Stimulated activated CD4-positive, alpha-beta T cell treated with anti-CD3 and anti-CD28 coated beads, Interleukin-2, amount 100 ng/mL, for 24 hours (primary cell): ENCODE results near the gene STX2.
"Not testable (repeated sequence)": the region's sequence is repeated elsewhere in the genome, so short reads cannot be mapped to it uniquely, and the experiment has no call there.

ENCODE experiments used
- DNase-seq, 2 donors: peaks; one replicate each; pipeline ENCODE4 v3.0.0-alpha.2; 2020

Gene STX2

GRCh38 chr12:130795906-130796305, 43.1 kb downstream of the STX2 start:
- no peak for DNase-seq

- DNase-seq: no peak
Measured at GRCh38 chr12:130793554-130793849, 45.5 kb downstream of the STX2 start.

- DNase-seq: no peak
Measured at GRCh38 chr12:130792821-130793553, 46.1 kb downstream of the STX2 start.

- no peak for DNase-seq
Measured at GRCh38 chr12:130791629-130792028, 47.4 kb downstream of the STX2 start.

GRCh38 chr12:130788515-130788914, 50.5 kb downstream of the STX2 start:
- no peak for DNase-seq

GRCh38 chr12:130787445-130788410, 51.3 kb downstream of the STX2 start:
- no peak for DNase-seq

GRCh38 chr12:130787041-130787440, 52.0 kb downstream of the STX2 start:
- DNase-seq: no peak

GRCh38 chr12:130783110-130783715, 55.8 kb downstream of the STX2 start:
- DNase-seq: no peak

GRCh38 chr12:130782245-130782644, 56.8 kb downstream of the STX2 start:
- not testable (repeated sequence) for DNase-seq

- DNase-seq: no peak
Measured at GRCh38 chr12:130780880-130781575, 58.0 kb downstream of the STX2 start.

- DNase-seq: no peak
Measured at GRCh38 chr12:130780325-130780724, 58.7 kb downstream of the STX2 start.

GRCh38 chr12:130778776-130779175, 60.3 kb downstream of the STX2 start:
- no peak for DNase-seq

GRCh38 chr12:130776857-130777339, 62.2 kb downstream of the STX2 start:
- no peak for DNase-seq

- DNase-seq: peak; percentile 77 to 78
Measured at GRCh38 chr12:130775953-130776856, 62.8 kb downstream of the STX2 start.

- no peak for DNase-seq
Measured at GRCh38 chr12:130770413-130771028, 68.5 kb downstream of the STX2 start.

- DNase-seq: no peak
Measured at GRCh38 chr12:130768120-130768519, 70.9 kb downstream of the STX2 start.

GRCh38 chr12:130766470-130766869, 72.6 kb downstream of the STX2 start:
- DNase-seq: no peak

- peak in 1 of 2 donors; percentile 22 for DNase-seq
Measured at GRCh38 chr12:130765186-130765659, 73.8 kb downstream of the STX2 start.

- DNase-seq: peak; percentile 38 to 47
Measured at GRCh38 chr12:130764475-130765185, 74.4 kb downstream of the STX2 start.

- no peak for DNase-seq
Measured at GRCh38 chr12:130764073-130764472, 75.0 kb downstream of the STX2 start.

GRCh38 chr12:130762319-130762675, 76.8 kb downstream of the STX2 start:
- DNase-seq: no peak
